GM18858 (cell line): ENCODE measurements around the gene C3orf33.

Experiments
- ATAC-seq: cut with Tn5 transposase; IDR thresholded peaks from one replicate; pipeline ENCODE4 v1.9.1; 2021; ENCODE audit not compliant: unreplicated experiment

C3orf33 gene

GRCh38 chr3:155790272-155790925, 15.7 kb downstream of the C3orf33 start:
- ATAC-seq, result no peak

GRCh38 chr3:155785662-155786295, 20.3 kb downstream of the C3orf33 start:
- ATAC-seq, result no peak

GRCh38 chr3:155782390-155782953, 23.6 kb downstream of the C3orf33 start:
- no peak for ATAC-seq

- ATAC-seq, result no peak
Observed at GRCh38 chr3:155780291-155780690, 25.8 kb downstream of the C3orf33 start.

- ATAC-seq, result no peak
Observed at GRCh38 chr3:155778462-155778861, 27.6 kb downstream of the C3orf33 start.

- ATAC-seq, result no peak
Observed at GRCh38 chr3:155772801-155773200, 33.3 kb downstream of the C3orf33 start.

- no peak for ATAC-seq
Observed at GRCh38 chr3:155771126-155771525, 35.0 kb downstream of the C3orf33 start.

GRCh38 chr3:155766206-155766605, 39.9 kb downstream of the C3orf33 start:
- no peak for ATAC-seq

GRCh38 chr3:155763870-155764463, 42.1 kb downstream of the C3orf33 start:
- ATAC-seq, result no peak

GRCh38 chr3:155760653-155761052, 45.4 kb downstream of the C3orf33 start:
- no peak for ATAC-seq

- ATAC-seq, result no peak
Observed at GRCh38 chr3:155757577-155757976, 48.5 kb downstream of the C3orf33 start.

- no peak for ATAC-seq
Observed at GRCh38 chr3:155753038-155753639, 52.9 kb downstream of the C3orf33 start.

GRCh38 chr3:155748611-155749365, 57.3 kb downstream of the C3orf33 start:
- ATAC-seq, result no peak

GRCh38 chr3:155747946-155748290, 58.2 kb downstream of the C3orf33 start:
- ATAC-seq, result no peak

GRCh38 chr3:155747286-155747945, 58.7 kb downstream of the C3orf33 start:
- no peak for ATAC-seq

- ATAC-seq, result no peak
Observed at GRCh38 chr3:155746703-155747102, 59.4 kb downstream of the C3orf33 start.

GRCh38 chr3:155745795-155746550, 60.1 kb downstream of the C3orf33 start:
- no peak for ATAC-seq

GRCh38 chr3:155744626-155745324, 61.3 kb downstream of the C3orf33 start, which contains the start of gene PLCH1:
PLCH1 (minus strand) TSS chr3:155745071; CDS start chr3:155704224, 40,847 bp downstream.
- ATAC-seq, result no peak

- no peak for ATAC-seq
Observed at GRCh38 chr3:155744010-155744625, 62.0 kb downstream of the C3orf33 start.
